ENCODE data around the gene ARHGAP4.

ARHGAP4 gene

GRCh38 chrX:153925739-153926551 lies at the start of gene ARHGAP4:
TSS of gene ARHGAP4 (minus strand) at chrX:153926264. CDS start at chrX:153926202, 62 bp downstream.
- H3K9me3 Mint-ChIP-seq = no peaks in the 10 kb centered on the region
- H3K36me3 Mint-ChIP-seq (ENCODE audit: low read depth) = peaks cover 20% of the 10 kb centered on the region
- H3K4me3 Mint-ChIP-seq = peak within 1 kb of the TSS; percentile 96
- no peaks in the 10 kb centered on the region for H3K27me3 Mint-ChIP-seq (ENCODE audit: low read depth)
- H3K27ac Mint-ChIP-seq = peak within 1 kb of the TSS; percentile 97
- peaks cover 23% of the 10 kb centered on the region for H3K4me1 Mint-ChIP-seq (ENCODE audit: low read depth)

DNA sequence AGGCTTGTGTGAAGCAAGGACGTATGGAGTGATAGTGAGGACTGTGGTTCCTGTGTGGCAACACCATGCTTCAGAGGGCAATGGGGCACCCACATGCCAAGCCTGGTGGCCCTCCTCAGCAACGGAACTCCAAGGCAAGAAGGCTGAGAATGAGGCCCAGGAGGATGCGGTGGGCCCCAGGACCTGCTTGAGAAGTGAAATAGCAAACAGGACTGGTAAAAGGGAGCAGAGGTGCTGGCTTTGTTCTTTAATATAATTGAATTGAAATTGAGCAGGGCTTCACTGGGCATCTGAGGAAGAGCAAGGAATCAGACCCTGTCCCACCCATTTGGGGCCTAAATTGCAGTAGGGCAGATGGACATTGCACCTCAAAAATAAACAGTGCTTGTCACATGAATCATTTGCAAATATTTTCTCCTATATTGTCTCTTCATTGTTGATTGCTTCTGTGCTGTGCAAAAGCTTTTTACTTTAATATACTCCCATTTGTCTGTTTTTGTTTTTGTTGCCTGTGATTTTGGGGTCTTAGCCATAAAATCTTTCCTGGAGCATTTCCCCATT lies 48.7 kb upstream of the ARHGAP4 start:
- no peak overlapping the region for H3K4me3 Mint-ChIP-seq
- peak overlapping the region; percentile 94 for H3K27ac Mint-ChIP-seq
- H3K36me3 Mint-ChIP-seq (ENCODE audit: low read depth) = peaks cover 4% of the 10 kb centered on the region
- peaks cover 12% of the 10 kb centered on the region for H3K4me1 Mint-ChIP-seq (ENCODE audit: low read depth)
- H3K27me3 Mint-ChIP-seq (ENCODE audit: low read depth) = no peaks in the 10 kb centered on the region
- no peaks in the 10 kb centered on the region for H3K9me3 Mint-ChIP-seq

GRCh38 chrX:153974003-153974725 lies 48.1 kb upstream of the ARHGAP4 start:
- H3K36me3 Mint-ChIP-seq (ENCODE audit: low read depth) = peaks cover 9% of the 10 kb centered on the region
- peak overlapping the region; percentile 94 for H3K27ac Mint-ChIP-seq
- H3K9me3 Mint-ChIP-seq = no peaks in the 10 kb centered on the region
- H3K27me3 Mint-ChIP-seq (ENCODE audit: low read depth) = no peaks in the 10 kb centered on the region
- H3K4me1 Mint-ChIP-seq (ENCODE audit: low read depth) = peaks cover 12% of the 10 kb centered on the region
- H3K4me3 Mint-ChIP-seq = peak overlapping the region; percentile 85

DNA sequence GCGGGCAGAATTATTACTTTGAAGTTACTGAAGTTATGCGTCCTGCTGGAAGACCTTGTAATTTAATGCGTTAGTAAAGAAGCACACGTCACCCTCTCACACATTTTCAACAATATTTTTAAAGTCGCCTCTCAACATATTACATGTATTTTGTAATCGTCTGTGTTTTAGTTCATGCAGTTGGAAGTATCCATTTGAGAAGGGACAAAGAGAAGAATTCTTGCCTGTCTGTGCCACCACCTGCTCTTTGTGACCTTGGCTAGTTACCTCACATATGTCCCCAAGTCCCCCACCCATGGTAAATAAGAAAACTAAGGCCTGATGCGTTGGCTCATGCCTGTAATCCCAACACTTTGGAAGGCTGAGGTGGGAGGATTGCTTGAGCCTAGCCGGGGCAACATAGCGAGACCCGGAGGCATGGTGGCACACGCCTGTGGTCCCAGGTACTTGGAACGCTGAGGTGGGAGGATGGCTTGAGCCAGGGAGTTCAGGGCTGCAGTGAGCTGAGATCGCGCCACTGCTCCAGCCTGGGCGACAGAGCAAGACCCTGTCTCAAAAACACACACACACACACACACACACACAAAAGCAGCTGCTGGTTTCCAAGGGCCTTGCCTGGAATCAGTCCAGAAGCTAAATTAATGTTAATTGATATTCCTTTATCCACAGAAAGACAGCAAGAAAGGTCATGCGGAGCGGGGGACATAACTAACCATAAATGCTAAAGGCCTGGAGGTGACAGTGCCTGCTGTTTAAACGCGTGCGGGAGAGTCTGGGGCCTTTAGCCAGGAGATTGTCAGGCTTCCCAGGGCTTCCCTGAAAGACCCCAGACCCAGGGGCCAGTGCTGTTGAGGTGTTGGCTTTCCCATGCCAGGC lies 47.3 kb upstream of the ARHGAP4 start:
- Mint-ChIP-seq H3K27me3 (ENCODE audit: low read depth) (no peaks in the 10 kb centered on the region), H3K4me1 (ENCODE audit: low read depth) (peaks cover 12% of the 10 kb centered on the region), H3K9me3 (no peaks in the 10 kb centered on the region), H3K27ac (peak overlapping the region; percentile 94), H3K36me3 (ENCODE audit: low read depth) (peaks cover 9% of the 10 kb centered on the region), H3K4me3 (peak overlapping the region; percentile 85)

DNA sequence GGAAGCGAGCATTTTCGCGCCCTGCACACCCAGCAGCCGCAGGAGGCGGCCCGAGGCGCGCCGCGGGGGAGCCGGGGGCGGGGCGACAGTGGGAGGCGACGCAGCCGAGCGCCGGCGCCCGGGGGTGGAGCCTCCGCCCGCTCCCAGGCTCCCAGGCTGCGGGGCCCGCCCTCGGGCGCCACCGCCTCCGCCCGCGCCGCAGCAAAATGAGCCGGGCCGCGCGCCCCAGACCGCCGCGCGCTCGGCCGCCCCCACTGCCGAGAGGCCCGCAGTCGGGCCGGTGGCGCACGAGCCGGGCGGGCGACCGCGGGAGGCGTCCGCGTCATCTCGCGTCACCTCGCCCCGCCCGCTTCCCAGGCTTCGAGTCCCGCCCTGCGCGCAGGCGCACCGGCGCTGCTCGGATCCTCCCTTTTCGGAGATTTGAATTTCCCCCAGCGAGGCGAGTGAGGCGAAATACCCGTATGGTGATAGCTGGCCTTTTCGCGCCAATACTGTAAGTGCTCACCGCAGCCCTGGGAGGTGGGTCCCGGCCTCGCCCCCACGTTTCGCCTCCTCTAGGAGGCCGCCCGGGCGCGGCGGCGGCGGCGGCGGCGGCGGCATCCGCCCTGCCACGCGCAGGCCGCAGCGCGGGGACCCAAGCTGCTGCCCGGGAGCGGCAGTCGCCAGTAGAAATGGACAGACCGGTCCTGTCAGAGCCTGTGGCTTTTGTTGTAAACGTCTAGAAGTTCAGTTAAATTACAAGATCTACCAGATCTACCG lies 46.5 kb upstream of the ARHGAP4 start, which contains the start of gene TMEM187:
TSS of gene TMEM187 (plus strand) at position 387 of the 759 bp plus-strand sequence. CDS start 9,309 bp downstream, outside the sequence.
- Mint-ChIP-seq H3K36me3 (ENCODE audit: low read depth) (peaks cover 13% of the 10 kb centered on the region), H3K9me3 (no peaks in the 10 kb centered on the region), H3K27me3 (ENCODE audit: low read depth) (no peaks in the 10 kb centered on the region), H3K4me3 (peak within 1 kb of the TSS; percentile 100), H3K4me1 (ENCODE audit: low read depth) (peaks cover 20% of the 10 kb centered on the region), H3K27ac (peak within 1 kb of the TSS; percentile 100)

- H3K36me3 Mint-ChIP-seq (ENCODE audit: low read depth) = peaks cover 17% of the 10 kb centered on the region
- peaks cover 25% of the 10 kb centered on the region for H3K4me1 Mint-ChIP-seq (ENCODE audit: low read depth)
- no peaks in the 10 kb centered on the region for H3K27me3 Mint-ChIP-seq (ENCODE audit: low read depth)
- H3K4me3 Mint-ChIP-seq = peak within 1 kb of the TSS; percentile 100
- no peaks in the 10 kb centered on the region for H3K9me3 Mint-ChIP-seq
- H3K27ac Mint-ChIP-seq = peak within 1 kb of the TSS; percentile 100
Observed at GRCh38 chrX:153971450-153972367, 45.6 kb upstream of the ARHGAP4 start, which contains the start of gene HCFC1. TSS of gene HCFC1 (minus strand) at chrX:153971818. CDS start at chrX:153970840, 978 bp downstream.

DNA sequence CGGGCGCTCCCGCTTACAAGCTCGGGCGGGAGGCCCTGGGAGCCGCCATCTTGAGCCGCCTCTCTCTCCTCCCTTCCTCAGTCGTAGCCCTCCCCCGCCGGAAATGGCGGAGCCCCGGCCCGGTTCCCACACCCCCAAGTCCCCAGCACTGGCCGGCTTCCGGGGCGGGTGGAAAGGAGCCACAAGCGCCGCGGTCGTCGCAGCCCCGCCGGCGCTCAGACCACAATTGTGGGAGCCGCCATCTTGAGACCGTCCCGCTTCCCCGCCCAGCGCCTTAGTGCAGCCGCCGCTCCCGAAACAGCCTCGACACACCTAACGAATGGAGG lies 45.0 kb upstream of the ARHGAP4 start:
- Mint-ChIP-seq H3K9me3 (no peaks in the 10 kb centered on the region), H3K36me3 (ENCODE audit: low read depth) (peaks cover 17% of the 10 kb centered on the region), H3K4me1 (ENCODE audit: low read depth) (peaks cover 31% of the 10 kb centered on the region), H3K4me3 (peak overlapping the region; percentile 100), H3K27me3 (ENCODE audit: low read depth) (no peaks in the 10 kb centered on the region), H3K27ac (peak overlapping the region; percentile 100)

- no peaks in the 10 kb centered on the region for H3K9me3 Mint-ChIP-seq
- peak overlapping the region; percentile 100 for H3K27ac Mint-ChIP-seq
- peaks cover 32% of the 10 kb centered on the region for H3K4me1 Mint-ChIP-seq (ENCODE audit: low read depth)
- peaks cover 17% of the 10 kb centered on the region for H3K36me3 Mint-ChIP-seq (ENCODE audit: low read depth)
- no peaks in the 10 kb centered on the region for H3K27me3 Mint-ChIP-seq (ENCODE audit: low read depth)
- H3K4me3 Mint-ChIP-seq = peak overlapping the region; percentile 100
Observed at GRCh38 chrX:153970357-153971123, 44.5 kb upstream of the ARHGAP4 start.

GRCh38 chrX:153969904-153970356 lies 43.9 kb upstream of the ARHGAP4 start:
- Mint-ChIP-seq H3K36me3 (ENCODE audit: low read depth) (peaks cover 17% of the 10 kb centered on the region), H3K9me3 (no peaks in the 10 kb centered on the region), H3K27ac (peak overlapping the region; percentile 98), H3K27me3 (ENCODE audit: low read depth) (no peaks in the 10 kb centered on the region), H3K4me1 (ENCODE audit: low read depth) (peaks cover 32% of the 10 kb centered on the region), H3K4me3 (peak overlapping the region; percentile 100)

GRCh38 chrX:153969125-153969903 lies 43.2 kb upstream of the ARHGAP4 start:
- Mint-ChIP-seq H3K36me3 (ENCODE audit: low read depth) (peaks cover 17% of the 10 kb centered on the region), H3K9me3 (no peaks in the 10 kb centered on the region), H3K27me3 (ENCODE audit: low read depth) (no peaks in the 10 kb centered on the region), H3K27ac (peak overlapping the region; percentile 98), H3K4me3 (peak overlapping the region; percentile 100), H3K4me1 (ENCODE audit: low read depth) (peaks cover 27% of the 10 kb centered on the region)

DNA sequence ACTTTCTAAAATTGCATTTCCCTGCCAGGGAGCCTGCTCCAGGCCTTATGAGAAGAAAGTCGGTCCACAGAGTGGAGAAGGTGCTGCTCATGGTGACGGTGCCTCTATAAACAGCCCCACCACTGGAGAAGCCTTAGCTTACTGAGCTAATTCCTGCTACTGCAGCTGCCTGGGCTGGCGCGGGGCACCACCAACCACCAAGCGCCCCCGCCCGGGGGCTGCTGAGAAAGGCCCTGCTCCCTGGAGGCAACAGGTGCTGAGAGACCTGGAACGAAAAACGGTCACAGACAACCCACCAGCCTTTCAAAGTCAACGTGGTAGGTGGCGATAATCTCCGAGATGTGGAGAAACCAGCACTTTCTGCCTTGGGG lies 42.7 kb upstream of the ARHGAP4 start:
- H3K27me3 Mint-ChIP-seq (ENCODE audit: low read depth) = no peaks in the 10 kb centered on the region
- H3K4me1 Mint-ChIP-seq (ENCODE audit: low read depth) = peaks cover 24% of the 10 kb centered on the region
- peaks cover 17% of the 10 kb centered on the region for H3K36me3 Mint-ChIP-seq (ENCODE audit: low read depth)
- peak overlapping the region; percentile 100 for H3K4me3 Mint-ChIP-seq
- peak overlapping the region; percentile 98 for H3K27ac Mint-ChIP-seq
- H3K9me3 Mint-ChIP-seq = no peaks in the 10 kb centered on the region
